Suprapubic skin (tissue), 3 donors: Measurements from ENCODE around the gene KRTAP5-5.

Experiments
- CTCF ChIP-seq, 2 donors: fragments of 200-600 bp in 1 of 2; fragments of 450-650 bp in 1 of 2; sonication (generic) in 1 of 2; IDR thresholded peaks; one replicate each; pipeline ENCODE4 v1.5.1; 2016 to 2019; ENCODE audit warnings: antibody characterized with exemption in 2 of 2, mild to moderate bottlenecking in 1 of 2, moderate library complexity in 1 of 2
- POLR2A ChIP-seq, 2 donors: fragments of 450-650 bp; IDR thresholded peaks; one replicate each; pipeline ENCODE4 v1.6.1; 2017; ENCODE audit warnings: antibody characterized with exemption in 2 of 2, mild to moderate bottlenecking in 2 of 2, moderate library complexity in 2 of 2

GRCh38 chr11:1597331-1597993 lies 32.1 kb upstream of the KRTAP5-5 start:
- TF ChIP-seq CTCF (IDR thresholded peaks at IDR 0.05) (no peak), POLR2A (IDR thresholded peaks at IDR 0.05) (no peak)
